OCI-LY7 (cell line): ENCODE measurements around the gene ABCF1.

Experiments used
- EZH2phosphoT487 ChIP-seq: fragments of 200-600 bp; sonication (generic); IDR thresholded peaks from 2 replicates; pipeline ENCODE4 v1.6.1; 2018; ENCODE audit warnings: low read depth, borderline replicate concordance, mild to moderate bottlenecking, mixed run types, antibody characterized with exemption, low read length, moderate library complexity, mixed read lengths
- TF ChIP-seq, protein P1 (sequence below): fragments of 200-600 bp; sonication (generic); conservative IDR thresholded peaks from 2 replicates; pipeline ENCODE4 v1.5.1; 2014; ENCODE audit warnings: mild to moderate bottlenecking, antibody characterized with exemption, low read length, moderate library complexity, mixed read lengths

DNA sequence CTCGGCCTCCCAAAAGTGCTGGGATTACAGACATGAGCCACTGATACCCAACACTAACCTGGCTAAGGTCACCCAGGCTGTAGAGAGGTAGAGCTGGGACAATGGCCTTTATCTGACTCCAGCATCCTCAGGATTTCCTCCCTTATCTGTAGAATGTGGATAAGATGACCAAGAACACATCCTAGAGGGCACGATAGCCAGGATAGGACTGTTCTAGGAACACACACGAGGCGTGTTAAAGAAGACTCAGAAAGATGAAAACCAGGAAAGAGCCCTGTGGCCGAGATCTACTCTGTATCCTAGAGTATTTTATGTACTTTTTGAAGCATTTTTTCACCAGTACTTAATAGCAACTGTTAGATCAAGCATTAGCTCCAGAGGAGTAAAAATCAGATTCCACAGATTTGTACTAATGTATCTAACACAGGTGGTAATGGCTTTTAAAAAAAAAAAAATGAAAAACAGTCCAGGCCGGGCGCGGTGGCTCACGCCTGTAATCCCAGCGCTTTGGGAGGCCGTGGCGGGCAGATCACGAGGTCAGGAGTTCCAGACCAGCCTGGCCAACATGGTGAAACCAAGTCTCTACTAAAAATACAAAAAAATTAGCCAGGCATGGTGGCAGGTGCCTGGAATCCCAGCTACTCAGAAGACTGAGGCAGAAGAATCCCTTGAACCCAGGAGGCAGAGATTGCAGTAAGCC lies 28.5 kb downstream of the ABCF1 start:
- TF ChIP-seq, protein P1, sequence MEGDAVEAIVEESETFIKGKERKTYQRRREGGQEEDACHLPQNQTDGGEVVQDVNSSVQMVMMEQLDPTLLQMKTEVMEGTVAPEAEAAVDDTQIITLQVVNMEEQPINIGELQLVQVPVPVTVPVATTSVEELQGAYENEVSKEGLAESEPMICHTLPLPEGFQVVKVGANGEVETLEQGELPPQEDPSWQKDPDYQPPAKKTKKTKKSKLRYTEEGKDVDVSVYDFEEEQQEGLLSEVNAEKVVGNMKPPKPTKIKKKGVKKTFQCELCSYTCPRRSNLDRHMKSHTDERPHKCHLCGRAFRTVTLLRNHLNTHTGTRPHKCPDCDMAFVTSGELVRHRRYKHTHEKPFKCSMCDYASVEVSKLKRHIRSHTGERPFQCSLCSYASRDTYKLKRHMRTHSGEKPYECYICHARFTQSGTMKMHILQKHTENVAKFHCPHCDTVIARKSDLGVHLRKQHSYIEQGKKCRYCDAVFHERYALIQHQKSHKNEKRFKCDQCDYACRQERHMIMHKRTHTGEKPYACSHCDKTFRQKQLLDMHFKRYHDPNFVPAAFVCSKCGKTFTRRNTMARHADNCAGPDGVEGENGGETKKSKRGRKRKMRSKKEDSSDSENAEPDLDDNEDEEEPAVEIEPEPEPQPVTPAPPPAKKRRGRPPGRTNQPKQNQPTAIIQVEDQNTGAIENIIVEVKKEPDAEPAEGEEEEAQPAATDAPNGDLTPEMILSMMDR = no peak
- no peak for TF ChIP-seq EZH2phosphoT487
